Subcutaneous abdominal adipose tissue (tissue), 5 donors: ENCODE results near the gene ATP8B4.
A peak's percentile ranks its signal among the peaks of the same experiment; 100 is the strongest.
"Not testable (repeated sequence)": the region's sequence is repeated elsewhere in the genome, so short reads cannot be mapped to it uniquely, and the experiment has no call there.

Experiments
- H3K27ac ChIP-seq: one replicate; pipeline ENCODE4 v1.7.0; 2013; ENCODE audit warnings: low read depth, mild to moderate bottlenecking, inconsistent platforms, low read length, moderate library complexity
- H3K27me3 ChIP-seq, 5 donors: one replicate each; pipeline ENCODE4 v1.7.0; 2013; ENCODE audit warnings: low read length in 5 of 5, inconsistent platforms in 1 of 5; ENCODE audit not compliant: control insufficient read depth in 5 of 5, insufficient read depth in 4 of 5
- H3K36me3 ChIP-seq, 5 donors: one replicate each; pipeline ENCODE4 v1.7.0; 2013; ENCODE audit warnings: low read length in 5 of 5; ENCODE audit not compliant: control insufficient read depth in 5 of 5, insufficient read depth in 5 of 5
- H3K4me1 ChIP-seq, 5 donors: one replicate each; pipeline ENCODE4 v1.7.0; 2013; ENCODE audit warnings: low read length in 5 of 5, mild to moderate bottlenecking in 3 of 5, moderate library complexity in 1 of 5; ENCODE audit not compliant: control insufficient read depth in 5 of 5, insufficient read depth in 5 of 5
- H3K4me3 ChIP-seq, 5 donors: one replicate each; pipeline ENCODE4 v1.7.0; 2013; ENCODE audit warnings: low read length in 5 of 5, low read depth in 1 of 5
- H3K9ac ChIP-seq, 5 donors: one replicate each; pipeline ENCODE4 v1.7.0; 2013; ENCODE audit warnings: low read length in 5 of 5, mild to moderate bottlenecking in 4 of 5, moderate library complexity in 3 of 5
- H3K9me3 ChIP-seq, 5 donors: one replicate each; pipeline ENCODE4 v1.7.0; 2013; ENCODE audit warnings: low read length in 5 of 5; ENCODE audit not compliant: control insufficient read depth in 5 of 5
- donor health status: healthy.
- donor health status: healthy.
- donor health status: healthy.
- donor health status: healthy.
- donor health status: healthy.

The ATP8B4 gene

GRCh38 chr15:50089386-50089785 lies 29.6 kb downstream of the ATP8B4 start:
- not testable (repeated sequence) for H3K4me1 ChIP-seq, H3K27me3 ChIP-seq, H3K4me3 ChIP-seq, H3K9ac ChIP-seq, H3K27ac ChIP-seq, H3K36me3 ChIP-seq, H3K9me3 ChIP-seq

- H3K27ac ChIP-seq, result no peak overlapping the region
- H3K36me3 ChIP-seq, result no peaks in the 10 kb centered on the region
These were observed 34.1 kb downstream of the ATP8B4 start for GRCh38 chr15:50084932-50085331.

GRCh38 chr15:50083424-50084025 lies 35.5 kb downstream of the ATP8B4 start:
- Histone ChIP-seq H3K27ac (no peak overlapping the region), H3K9ac (no peak overlapping the region), H3K36me3 (no peaks in the 10 kb centered on the region), H3K4me3 (no peak overlapping the region), H3K27me3 (no peaks in the 10 kb centered on the region), H3K4me1 (no peaks in the 10 kb centered on the region), H3K9me3 (no peaks in the 10 kb centered on the region)

More at GRCh38 chr15:50084932-50085331, 34.1 kb downstream of the ATP8B4 start:
- H3K9me3 ChIP-seq, result no peaks in the 10 kb centered on the region
- no peaks in the 10 kb centered on the region for H3K27me3 ChIP-seq
- H3K4me1 ChIP-seq, result no peaks in the 10 kb centered on the region
- H3K4me3 ChIP-seq, result no peak overlapping the region
- no peak overlapping the region for H3K9ac ChIP-seq

DNA sequence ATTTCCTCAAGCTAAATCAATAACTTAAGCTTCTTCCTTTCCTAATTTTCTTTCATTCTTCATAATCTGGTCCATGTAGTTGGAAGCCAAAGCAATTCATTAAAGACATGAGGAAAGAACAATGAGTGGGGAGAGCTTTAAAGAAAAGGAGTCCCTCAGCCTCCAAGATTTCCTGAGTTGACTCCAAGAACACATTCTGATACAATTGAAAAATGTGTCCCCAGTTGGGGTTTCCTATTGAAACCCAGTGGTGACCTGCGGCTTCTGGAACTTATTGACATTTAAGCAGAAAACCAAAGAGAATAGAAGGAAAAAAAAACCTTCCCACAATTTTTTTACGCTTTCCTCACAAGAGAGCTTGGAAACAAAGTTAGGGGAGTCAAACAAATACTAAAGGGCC lies 37.0 kb downstream of the ATP8B4 start:
- Histone ChIP-seq H3K9me3 (no peaks in the 10 kb centered on the region), H3K4me1 (no peaks in the 10 kb centered on the region), H3K9ac (no peak overlapping the region), H3K4me3 (no peak overlapping the region), H3K27me3 (no peaks in the 10 kb centered on the region), H3K27ac (peak overlapping the region; percentile 9), H3K36me3 (no peaks in the 10 kb centered on the region)

GRCh38 chr15:50077651-50078050 lies 41.4 kb downstream of the ATP8B4 start:
- Histone ChIP-seq H3K36me3 (no peaks in the 10 kb centered on the region), H3K27me3 (no peaks in the 10 kb centered on the region), H3K4me3 (no peak overlapping the region), H3K9ac (no peak overlapping the region), H3K4me1 (peaks cover 0 to 2% (median 0%) of the 10 kb centered on the region in 5 donors), H3K9me3 (no peaks in the 10 kb centered on the region), H3K27ac (peak overlapping the region; percentile 30)

GRCh38 chr15:50077176-50077575 lies 41.9 kb downstream of the ATP8B4 start:
- Histone ChIP-seq H3K27me3 (no peaks in the 10 kb centered on the region), H3K9me3 (no peaks in the 10 kb centered on the region), H3K4me1 (peaks cover 0 to 2% (median 0%) of the 10 kb centered on the region in 5 donors), H3K27ac (peak overlapping the region; percentile 30), H3K36me3 (no peaks in the 10 kb centered on the region), H3K4me3 (no peak overlapping the region), H3K9ac (no peak overlapping the region)

DNA sequence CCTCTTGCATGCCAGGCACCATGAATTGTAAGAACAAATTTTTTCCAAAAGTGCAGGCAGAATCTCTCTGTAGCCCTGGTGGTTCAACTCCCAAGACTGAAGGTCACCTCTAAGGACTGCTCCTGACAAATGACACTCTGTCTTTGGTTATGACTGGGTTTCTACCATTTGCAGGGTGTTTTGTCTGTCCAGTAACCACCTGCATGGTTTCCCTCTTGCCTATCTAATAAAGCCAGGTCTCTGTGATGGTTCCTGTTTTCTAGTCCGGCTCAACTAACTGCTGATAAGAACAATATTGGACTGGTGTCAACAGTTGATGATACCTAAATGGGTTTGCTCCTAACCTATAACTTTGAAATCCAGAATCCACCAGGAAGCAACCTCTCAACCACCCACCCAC lies 43.7 kb downstream of the ATP8B4 start:
- Histone ChIP-seq H3K27me3 (no peaks in the 10 kb centered on the region), H3K9ac (no peak overlapping the region), H3K36me3 (no peaks in the 10 kb centered on the region), H3K4me1 (peaks cover 0 to 2% (median 0%) of the 10 kb centered on the region in 5 donors), H3K9me3 (no peaks in the 10 kb centered on the region), H3K27ac (no peak overlapping the region), H3K4me3 (no peak overlapping the region)

- Histone ChIP-seq H3K9me3 (no peaks in the 10 kb centered on the region), H3K9ac (no peak overlapping the region), H3K27me3 (no peaks in the 10 kb centered on the region), H3K27ac (no peak overlapping the region), H3K4me1 (peaks cover 0 to 3% (median 0%) of the 10 kb centered on the region in 5 donors), H3K4me3 (no peak overlapping the region), H3K36me3 (no peaks in the 10 kb centered on the region)
These were observed 47.3 kb downstream of the ATP8B4 start for GRCh38 chr15:50071551-50072258.

DNA sequence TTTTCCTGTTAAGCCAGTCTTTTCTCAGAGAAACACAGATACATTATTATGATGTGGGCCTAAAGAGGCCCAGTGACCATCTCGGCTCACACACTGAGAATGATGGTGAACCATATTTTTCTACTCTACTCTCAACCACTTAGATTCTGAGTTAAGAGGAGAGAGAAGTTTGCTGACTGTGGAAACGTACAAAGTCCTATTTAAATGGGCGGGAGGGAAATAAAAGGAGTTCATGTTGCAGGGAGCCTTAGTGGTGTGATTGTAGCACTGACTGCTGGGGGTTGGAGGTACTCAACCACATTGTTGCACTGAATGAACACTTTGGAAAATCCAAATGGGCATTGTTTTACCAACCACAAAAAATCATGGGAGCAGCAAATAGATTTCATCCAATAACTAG lies 51.0 kb downstream of the ATP8B4 start:
- Histone ChIP-seq H3K27me3 (no peaks in the 10 kb centered on the region), H3K27ac (no peak overlapping the region), H3K4me3 (no peak overlapping the region), H3K9ac (no peak overlapping the region), H3K36me3 (no peaks in the 10 kb centered on the region), H3K9me3 (no peaks in the 10 kb centered on the region), H3K4me1 (peaks cover 0 to 6% (median 0%) of the 10 kb centered on the region in 5 donors)

GRCh38 chr15:50067254-50067653 lies 51.8 kb downstream of the ATP8B4 start:
- Histone ChIP-seq H3K27ac (no peak overlapping the region), H3K9me3 (no peaks in the 10 kb centered on the region), H3K4me1 (peaks cover 0 to 6% (median 0%) of the 10 kb centered on the region in 5 donors), H3K36me3 (no peaks in the 10 kb centered on the region), H3K27me3 (no peaks in the 10 kb centered on the region), H3K4me3 (no peak overlapping the region), H3K9ac (no peak overlapping the region)
